Measurements from ENCODE around the gene EGFR.
"Not testable (repeated sequence)": the region's sequence is repeated elsewhere in the genome, so short reads cannot be mapped to it uniquely, and the experiment has no call there.

Gene EGFR

DNA sequence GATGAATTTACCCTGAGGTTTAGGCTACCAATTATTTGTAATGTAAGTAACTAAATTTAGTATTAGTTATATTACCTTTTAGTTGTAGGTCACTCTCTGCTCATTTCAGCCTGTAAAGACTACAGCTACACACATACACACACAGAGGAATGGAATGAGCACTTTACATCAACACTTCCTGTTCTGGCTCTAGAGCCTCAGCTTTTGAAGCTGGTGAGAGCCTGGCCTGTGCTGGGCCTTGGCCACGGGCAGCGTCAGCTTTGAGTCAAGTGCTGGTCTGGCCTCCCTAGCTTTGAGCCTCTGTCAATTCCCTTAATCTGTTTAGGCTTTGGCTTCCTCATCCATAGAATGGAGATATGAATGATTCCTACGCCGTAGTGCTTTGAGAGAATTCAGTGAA is 141.7 kb downstream of the EGFR start:
- no peak for DNase-seq (ENCODE audit: extremely low read depth, low read depth)
- no peak overlapping the region for H3K4me3 ChIP-seq (replicated peaks; ENCODE audit: low read depth, low read length)
- TF ChIP-seq, protein P1, sequence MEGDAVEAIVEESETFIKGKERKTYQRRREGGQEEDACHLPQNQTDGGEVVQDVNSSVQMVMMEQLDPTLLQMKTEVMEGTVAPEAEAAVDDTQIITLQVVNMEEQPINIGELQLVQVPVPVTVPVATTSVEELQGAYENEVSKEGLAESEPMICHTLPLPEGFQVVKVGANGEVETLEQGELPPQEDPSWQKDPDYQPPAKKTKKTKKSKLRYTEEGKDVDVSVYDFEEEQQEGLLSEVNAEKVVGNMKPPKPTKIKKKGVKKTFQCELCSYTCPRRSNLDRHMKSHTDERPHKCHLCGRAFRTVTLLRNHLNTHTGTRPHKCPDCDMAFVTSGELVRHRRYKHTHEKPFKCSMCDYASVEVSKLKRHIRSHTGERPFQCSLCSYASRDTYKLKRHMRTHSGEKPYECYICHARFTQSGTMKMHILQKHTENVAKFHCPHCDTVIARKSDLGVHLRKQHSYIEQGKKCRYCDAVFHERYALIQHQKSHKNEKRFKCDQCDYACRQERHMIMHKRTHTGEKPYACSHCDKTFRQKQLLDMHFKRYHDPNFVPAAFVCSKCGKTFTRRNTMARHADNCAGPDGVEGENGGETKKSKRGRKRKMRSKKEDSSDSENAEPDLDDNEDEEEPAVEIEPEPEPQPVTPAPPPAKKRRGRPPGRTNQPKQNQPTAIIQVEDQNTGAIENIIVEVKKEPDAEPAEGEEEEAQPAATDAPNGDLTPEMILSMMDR (IDR thresholded peaks at IDR 0.05; ENCODE audit: low read depth, low read length, missing control alignments) = no peak

GRCh38 chr7:55161154-55161687 is 142.4 kb downstream of the EGFR start:
- no peak overlapping the region for H3K4me3 ChIP-seq (replicated peaks; ENCODE audit: low read depth, low read length)
- TF ChIP-seq, protein P1 (IDR thresholded peaks at IDR 0.05; ENCODE audit: low read depth, low read length, missing control alignments) = no peak
- no peak for DNase-seq (ENCODE audit: extremely low read depth, low read depth)

DNA sequence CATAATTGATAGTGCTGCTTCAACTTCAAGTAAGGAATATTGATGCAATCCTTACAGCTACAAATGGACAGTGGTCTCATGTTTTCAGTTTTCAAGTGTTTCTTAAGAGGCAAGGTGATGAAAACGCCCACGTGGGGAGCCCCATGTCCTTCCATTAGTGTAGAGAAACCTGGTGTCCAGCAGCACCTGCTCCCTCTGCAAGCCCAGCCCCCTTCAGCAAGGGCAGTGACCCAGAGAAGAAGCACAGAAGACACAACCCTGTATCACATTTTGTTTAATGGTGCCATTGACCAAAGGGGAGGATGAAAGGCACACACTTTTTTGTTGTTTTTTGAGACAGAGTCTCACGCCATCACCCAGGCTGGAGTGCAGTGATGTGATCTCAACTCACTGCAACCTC is 143.7 kb downstream of the EGFR start:
- DNase-seq (ENCODE audit: extremely low read depth, low read depth) = no peak
- no peak overlapping the region for H3K4me3 ChIP-seq (replicated peaks; ENCODE audit: low read depth, low read length)
- TF ChIP-seq, protein P1 (IDR thresholded peaks at IDR 0.05; ENCODE audit: low read depth, low read length, missing control alignments) = no peak

GRCh38 chr7:55163733-55164132 is 144.9 kb downstream of the EGFR start:
- no peak overlapping the region for H3K4me3 ChIP-seq (replicated peaks; ENCODE audit: low read depth, low read length)
- TF ChIP-seq, protein P1 (IDR thresholded peaks at IDR 0.05; ENCODE audit: low read depth, low read length, missing control alignments) = no peak
- no peak for DNase-seq (ENCODE audit: extremely low read depth, low read depth)

DNA sequence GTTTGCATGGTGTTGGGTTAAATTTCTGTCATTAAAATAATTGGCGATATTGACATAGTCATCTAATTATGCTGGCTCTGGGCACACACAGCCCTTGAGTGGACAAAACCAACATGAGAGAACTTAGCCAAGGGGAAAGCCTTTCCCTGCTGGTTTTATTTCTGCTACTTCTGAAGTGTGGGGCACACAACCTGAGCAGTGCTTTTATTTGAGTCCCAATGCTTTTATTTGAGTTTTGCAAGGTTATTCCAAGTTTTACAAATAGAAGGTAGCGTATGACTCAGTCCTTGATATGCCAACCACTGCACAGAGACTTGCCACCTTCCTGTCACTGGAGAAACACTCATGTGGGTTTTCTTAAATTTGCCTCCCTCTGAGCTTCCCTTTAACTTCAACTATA is 145.7 kb downstream of the EGFR start:
- H3K4me3 ChIP-seq (replicated peaks; ENCODE audit: low read depth, low read length) = no peak overlapping the region
- TF ChIP-seq, protein P1 (IDR thresholded peaks at IDR 0.05; ENCODE audit: low read depth, low read length, missing control alignments) = no peak
- no peak for DNase-seq (ENCODE audit: extremely low read depth, low read depth)

- TF ChIP-seq, protein P1 (IDR thresholded peaks at IDR 0.05; ENCODE audit: low read depth, low read length, missing control alignments) = no peak
- H3K4me3 ChIP-seq (replicated peaks; ENCODE audit: low read depth, low read length) = no peak overlapping the region
- DNase-seq (ENCODE audit: extremely low read depth, low read depth) = no peak
These were observed 146.5 kb downstream of the EGFR start for GRCh38 chr7:55165176-55165861.

GRCh38 chr7:55167296-55167695 is 148.5 kb downstream of the EGFR start:
- H3K4me3 ChIP-seq (replicated peaks; ENCODE audit: low read depth, low read length); DNase-seq (ENCODE audit: extremely low read depth, low read depth): not testable (repeated sequence)
